ENCODE results near the gene FOXD3. TPM values are rescaled to one million over a fixed set of nuclear protein-coding genes. Genes with fewer than 3 reads are reported as not detected.
A peak's percentile ranks its signal among the peaks of the same experiment; 100 is the strongest.

The FOXD3 gene
- total RNA-seq, 1 experiment from 2014 or later = 25.8 TPM

GRCh38 chr1:63343922-63344321 lies 21.6 kb downstream of the FOXD3 start:
- no peaks in the 10 kb centered on the region for H3K36me3 Mint-ChIP-seq (ENCODE audit: insufficient read depth in 1 of 3, low read depth in 3 of 3)
- Histone ChIP-seq H2BK5ac (ENCODE audit: insufficient read length, low read length) (no peak overlapping the region), H2BK12ac (ENCODE audit: insufficient read length, low read depth, low read length) (no peak overlapping the region), H3K56ac (ENCODE audit: insufficient read length, low read depth, low read length) (no peak overlapping the region), H2AK5ac (ENCODE audit: insufficient read length, low read length) (no peak overlapping the region), H3T11ph (ENCODE audit: low read length) (no peak overlapping the region), H3K79me2 (ENCODE audit: insufficient read depth, low read length) (no peaks in the 10 kb centered on the region), H4K5ac (ENCODE audit: insufficient read length, low read depth, low read length) (no peak overlapping the region), H4K20me1 (ENCODE audit: control insufficient read depth, insufficient read depth, insufficient read length) (no peaks in the 10 kb centered on the region), H3K23me2 (ENCODE audit: insufficient read length, low read depth, low read length, poor library complexity, severe bottlenecking) (no peaks in the 10 kb centered on the region), H3K18ac (ENCODE audit: insufficient read length, low read depth, low read length) (no peak overlapping the region), H3K4ac (ENCODE audit: low read depth, low read length) (no peak overlapping the region), H3K4me1 (ENCODE audit: insufficient read depth, low read length) (peaks cover 4% of the 10 kb centered on the region; the same call in 1 of the 2 replicates), H3K27ac (ENCODE audit: insufficient read length, low read depth, low read length) (no peak overlapping the region), H3K9me3 (ENCODE audit: control insufficient read depth, low read depth, low read length) (no peaks in the 10 kb centered on the region), H3K4me2 (ENCODE audit: insufficient read depth, insufficient read length, low read length) (no peak overlapping the region), H4K91ac (ENCODE audit: insufficient read length, low read depth, low read length) (no peak overlapping the region), H3K23ac (ENCODE audit: insufficient read length, low read depth, low read length) (no peak overlapping the region), H2BK120ac (ENCODE audit: low read depth, low read length, poor library complexity, severe bottlenecking) (no peak overlapping the region), H3K79me1 (ENCODE audit: insufficient read depth, low read depth, low read length, poor library complexity, severe bottlenecking) (no peaks in the 10 kb centered on the region), H2BK20ac (ENCODE audit: low read depth, low read length, poor library complexity, severe bottlenecking) (no peak overlapping the region), H2BK15ac (ENCODE audit: low read depth, low read length) (no peak overlapping the region), H3K14ac (ENCODE audit: insufficient read depth, low read length) (no peak overlapping the region), H3K27me3 (ENCODE audit: insufficient read depth, low read length) (no peaks in the 10 kb centered on the region), H2AFZ (ENCODE audit: low read length) (no peak overlapping the region), H3K9ac (ENCODE audit: extremely low read depth, insufficient read length, low read length) (no peak overlapping the region), H4K8ac (replicated peaks; ENCODE audit: insufficient read length, low read depth, low read length) (no peak overlapping the region)
- peaks cover 13 to 19% of the 10 kb centered on the region in 2 experiments for H3K4me1 Mint-ChIP-seq
- no peak overlapping the region for H3K4me3 Mint-ChIP-seq
- H3K27ac Mint-ChIP-seq = no peak overlapping the region
- WGBS (ENCODE audit: extremely low coverage, insufficient read length, low lambda C conversion rate) = no CpG with 5 or more reads among the region's 1 CpG
- H3K9me3 Mint-ChIP-seq = no peaks in the 10 kb centered on the region; a peak in 1 of 5 replicates
- DNase-seq = peak; percentile 42
- no peaks in the 10 kb centered on the region for H3K27me3 Mint-ChIP-seq (ENCODE audit: low read depth)
- no peak for TF ChIP-seq CTCF (conservative IDR thresholded peaks at IDR 0.05)

All from H9 (cell line).